Fibroblast of skin of right biceps (primary cell): Measurements from ENCODE around the gene RHBG.

Experiments
- DNase-seq: peaks from one replicate; pipeline ENCODE4 v3.0.0-alpha.2; 2013

The RHBG gene

DNA sequence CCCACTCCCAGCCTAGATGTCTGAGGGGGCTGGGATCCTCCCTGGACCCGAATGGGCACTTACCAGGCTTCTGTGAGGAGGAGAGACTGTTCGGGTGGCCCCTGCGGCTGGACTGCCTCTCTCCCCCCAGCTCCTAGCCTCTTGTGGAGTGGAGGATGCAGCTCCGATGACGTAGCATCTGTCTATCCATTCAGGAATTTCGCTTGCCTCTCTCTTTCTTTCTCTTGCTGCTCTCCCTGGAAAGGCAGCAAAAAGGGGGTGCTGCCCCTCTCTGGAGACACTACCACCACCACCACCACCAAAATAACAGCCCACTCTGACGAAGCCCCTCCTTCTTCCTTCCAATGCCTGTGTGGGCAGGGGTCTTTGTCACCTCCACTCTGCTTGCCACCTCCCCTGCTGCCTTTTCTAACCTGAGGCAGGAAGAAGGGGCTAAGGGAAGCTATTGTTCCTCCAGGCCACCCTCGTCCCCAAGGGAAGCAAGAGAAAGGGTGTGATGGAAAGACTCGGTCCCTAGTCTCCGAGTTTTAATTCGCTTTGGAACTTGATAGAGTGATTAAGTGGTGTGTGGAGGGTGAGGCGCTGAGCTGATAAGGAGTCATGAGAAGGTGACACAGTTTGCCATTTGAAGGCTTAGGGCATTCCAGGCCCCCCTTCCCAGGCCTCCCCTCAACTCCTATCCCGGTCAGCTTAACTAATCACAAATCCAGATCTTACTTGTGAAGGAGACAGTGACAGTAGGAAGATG lies 60.5 kb downstream of the RHBG start:
- DNase-seq, result no peak

DNA sequence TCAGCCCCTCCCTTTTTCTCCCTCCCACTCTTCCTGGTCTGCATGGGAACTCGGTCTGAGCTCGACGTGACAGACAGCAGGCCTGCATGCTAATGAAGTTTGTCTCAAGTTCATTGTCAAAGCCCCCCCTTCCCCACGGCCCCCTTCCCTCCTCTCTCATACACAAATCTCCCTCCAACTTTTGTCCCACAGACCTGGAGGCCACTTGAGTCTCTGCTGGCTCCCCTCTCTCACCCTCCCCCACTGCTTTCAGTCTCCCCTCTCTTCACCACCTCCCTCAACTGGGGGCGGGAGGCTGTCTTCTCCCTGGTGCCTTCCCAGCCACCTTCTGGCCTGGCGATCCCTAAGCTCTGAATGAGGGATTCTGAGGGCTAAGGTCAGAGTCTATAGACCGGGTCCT lies 61.3 kb downstream of the RHBG start:
- no peak for DNase-seq

DNA sequence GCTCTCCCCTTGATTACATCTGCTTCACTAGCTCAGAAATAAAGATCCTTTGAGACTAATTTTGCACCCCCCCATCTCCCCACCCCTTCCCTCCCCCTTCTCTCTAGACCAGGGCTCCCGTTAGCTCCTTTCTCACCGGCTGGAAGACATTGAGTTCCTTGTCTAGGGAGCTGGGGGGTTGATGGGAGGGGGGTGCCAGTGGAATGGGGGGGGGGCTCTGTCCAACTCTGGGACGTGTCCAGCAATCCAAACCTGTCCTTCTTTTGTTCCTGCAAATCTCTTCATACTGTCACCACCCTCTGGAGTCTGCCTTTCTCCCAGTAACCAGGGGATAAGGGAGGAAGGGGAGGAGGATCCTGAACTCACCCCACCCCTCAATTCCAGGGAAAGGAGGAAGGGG lies 61.9 kb downstream of the RHBG start:
- DNase-seq, result no peak

DNA sequence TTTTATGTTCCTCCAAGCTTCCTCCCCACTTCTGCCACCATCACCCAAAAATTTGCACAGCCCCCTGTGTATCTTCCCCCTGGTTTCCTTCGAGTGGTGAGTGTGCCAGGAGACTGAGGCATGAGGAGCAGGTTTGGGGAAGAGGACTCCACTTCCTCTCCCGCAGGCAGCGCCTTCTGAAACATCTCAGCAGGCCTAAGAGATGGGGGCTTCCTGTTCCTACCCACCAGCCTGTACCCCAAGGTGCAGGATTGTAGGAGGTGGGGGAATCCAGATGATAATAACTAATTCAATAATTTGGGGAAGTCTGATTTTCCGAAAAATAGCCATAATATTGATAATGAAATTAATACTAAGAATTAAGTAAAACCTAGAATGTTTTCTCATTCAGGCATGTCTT lies 62.4 kb downstream of the RHBG start:
- no peak for DNase-seq

DNA sequence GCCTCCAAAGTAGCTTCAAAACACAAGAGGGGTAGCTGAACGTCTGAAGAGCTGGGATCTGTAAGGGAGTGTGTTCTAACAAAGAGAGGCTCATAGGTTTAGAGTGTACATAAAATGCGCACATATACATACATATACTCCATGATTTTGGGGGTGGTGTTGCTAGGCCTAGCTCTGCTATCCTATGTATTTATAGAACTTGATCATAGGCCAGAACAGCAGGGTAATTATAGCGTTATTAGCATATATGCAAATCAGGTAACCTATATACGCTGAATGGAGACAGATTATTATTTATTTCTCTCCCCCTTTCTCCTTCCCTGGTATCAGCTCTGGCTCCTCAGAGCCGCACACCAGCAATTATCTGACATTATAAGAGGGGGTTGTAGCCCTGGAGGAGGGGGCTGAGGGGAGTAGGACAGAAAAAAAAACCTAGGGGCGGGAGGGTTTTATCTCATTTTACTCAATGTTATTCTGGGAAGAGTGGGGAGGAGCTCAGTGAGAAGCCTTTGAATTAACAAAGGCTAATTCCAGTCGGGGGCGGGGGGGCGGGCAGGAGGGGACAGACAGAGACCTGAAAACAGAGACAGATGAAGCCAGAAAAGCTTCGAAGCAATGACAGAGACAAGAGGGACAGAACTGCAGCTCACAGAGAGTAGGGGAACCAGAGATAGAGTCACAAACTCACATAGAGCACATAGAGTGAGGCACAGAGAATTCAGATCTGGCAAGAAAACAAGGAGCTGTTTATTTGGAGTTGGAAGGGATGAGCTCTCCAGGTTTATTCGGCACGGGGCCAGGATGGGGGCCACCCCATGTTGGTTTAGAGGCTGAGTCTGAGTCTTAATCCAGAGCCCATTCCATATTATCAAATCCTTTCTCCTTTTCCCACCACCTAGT lies 63.0 kb downstream of the RHBG start:
- no peak for DNase-seq

DNA sequence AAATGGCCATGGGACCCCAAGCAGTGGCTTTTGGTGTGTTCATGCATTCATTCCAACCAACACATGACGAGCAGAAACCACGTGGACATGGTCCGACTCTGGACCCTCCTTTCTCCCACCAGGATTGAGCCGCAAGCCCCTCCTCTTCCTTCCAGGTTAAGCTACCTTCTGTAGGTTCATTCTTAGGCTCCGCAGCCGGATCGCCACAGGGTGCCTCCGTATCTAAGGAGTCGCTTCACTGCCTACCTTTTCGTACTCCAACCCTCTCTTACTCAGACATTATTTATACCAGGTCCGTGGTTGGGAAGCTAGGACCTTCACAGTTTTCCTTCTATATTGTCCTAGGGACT lies 63.6 kb downstream of the RHBG start:
- DNase-seq, result no peak

DNA sequence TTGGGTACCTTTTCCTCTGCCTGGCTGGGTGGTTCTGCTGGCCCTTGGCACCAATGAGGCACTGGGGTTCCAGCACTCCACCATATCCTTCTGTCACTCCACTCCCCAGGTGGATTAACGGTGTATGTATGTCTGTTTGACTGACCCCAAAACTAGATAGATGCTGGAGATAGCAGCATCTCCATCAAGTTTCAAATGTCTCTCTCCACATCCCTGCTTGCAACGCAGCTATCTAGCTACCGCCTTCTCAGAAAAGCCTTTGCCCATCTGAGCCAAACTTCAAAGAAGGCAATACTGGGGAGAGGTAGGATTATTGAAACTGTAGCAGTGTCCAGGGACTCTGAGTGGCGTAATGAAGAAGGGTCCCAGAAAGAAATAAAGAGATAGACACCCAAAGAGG lies 64.0 kb downstream of the RHBG start:
- DNase-seq, result no peak

DNA sequence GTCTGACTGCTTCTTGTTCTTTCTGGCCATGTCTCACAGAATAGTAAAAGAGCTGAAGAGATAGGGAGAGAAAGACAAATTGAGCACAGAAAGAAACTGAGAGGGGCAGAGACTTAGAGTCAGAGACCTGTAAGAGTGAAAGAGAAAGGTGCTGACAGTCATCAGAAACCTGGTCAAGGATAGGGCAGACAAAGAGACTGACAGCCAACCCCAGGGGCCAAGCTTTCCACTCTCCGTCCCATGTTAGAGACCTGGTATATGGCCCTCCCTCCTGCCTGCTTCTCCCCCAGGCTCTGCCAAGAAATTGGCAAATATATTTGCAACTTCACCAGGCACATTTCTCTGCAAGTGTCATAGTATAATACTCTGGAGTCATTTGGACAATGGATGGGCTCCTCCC lies 64.6 kb downstream of the RHBG start:
- no peak for DNase-seq
